HG03521 (cell line): ENCODE measurements around the gene ITGB2.

Source experiments
- ATAC-seq: cut with Tn5 transposase; IDR thresholded peaks from one replicate; pipeline ENCODE4 v1.9.1; 2021; ENCODE audit warnings: mild to moderate bottlenecking, moderate library complexity; ENCODE audit not compliant: unreplicated experiment

ITGB2 gene

DNA sequence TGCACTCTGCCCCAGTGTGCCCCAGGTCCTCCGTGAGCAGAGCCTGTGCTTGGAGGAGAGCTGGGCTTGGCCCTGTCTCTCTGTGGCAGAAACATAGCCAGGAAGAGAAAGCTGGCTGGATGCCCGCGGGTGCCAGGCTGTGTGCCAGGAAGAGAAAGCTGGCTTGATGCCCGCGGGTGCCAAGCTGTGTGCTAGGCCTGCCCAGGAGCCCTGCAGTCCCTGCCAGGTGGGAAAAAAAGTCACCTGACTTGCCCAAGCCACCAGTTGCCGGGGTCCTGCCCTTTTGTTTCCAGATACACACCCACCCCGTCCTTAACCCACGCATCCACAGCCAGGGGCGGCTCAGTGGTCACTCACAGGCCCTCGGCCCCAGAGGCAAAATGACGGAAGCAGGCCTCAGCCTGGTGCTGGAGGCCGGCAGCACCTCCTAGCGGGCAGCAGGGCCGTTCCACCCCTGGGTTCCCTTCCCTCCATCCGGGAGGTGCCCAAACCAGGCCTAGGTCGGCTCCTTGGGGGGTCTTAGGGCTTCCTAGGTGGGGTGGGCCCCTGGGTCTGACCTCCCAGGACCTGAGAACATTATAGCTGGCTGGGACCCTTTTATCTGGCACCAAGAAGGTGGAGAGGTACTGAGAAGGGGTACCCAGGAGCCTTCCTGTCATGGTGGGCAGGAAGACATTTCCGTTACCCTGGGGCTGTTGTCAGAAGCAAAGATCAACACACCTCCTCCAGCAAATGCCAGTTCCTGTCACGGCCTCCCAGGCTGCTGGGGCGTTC lies 9.1 kb downstream of the ITGB2 start:
- ATAC-seq = no peak

DNA sequence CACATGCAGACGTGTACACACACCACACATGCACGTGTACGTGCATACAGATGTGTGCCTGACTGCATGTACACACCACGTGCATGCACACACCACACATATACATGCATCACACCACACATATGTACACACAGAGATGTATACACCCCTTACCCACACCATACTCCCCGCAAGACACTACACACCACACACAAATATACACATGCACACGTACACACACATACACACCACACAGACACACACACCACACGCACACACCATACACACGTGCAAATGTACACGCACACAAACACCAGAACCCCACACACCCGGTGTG lies 9.7 kb downstream of the ITGB2 start:
- ATAC-seq = no peak

DNA sequence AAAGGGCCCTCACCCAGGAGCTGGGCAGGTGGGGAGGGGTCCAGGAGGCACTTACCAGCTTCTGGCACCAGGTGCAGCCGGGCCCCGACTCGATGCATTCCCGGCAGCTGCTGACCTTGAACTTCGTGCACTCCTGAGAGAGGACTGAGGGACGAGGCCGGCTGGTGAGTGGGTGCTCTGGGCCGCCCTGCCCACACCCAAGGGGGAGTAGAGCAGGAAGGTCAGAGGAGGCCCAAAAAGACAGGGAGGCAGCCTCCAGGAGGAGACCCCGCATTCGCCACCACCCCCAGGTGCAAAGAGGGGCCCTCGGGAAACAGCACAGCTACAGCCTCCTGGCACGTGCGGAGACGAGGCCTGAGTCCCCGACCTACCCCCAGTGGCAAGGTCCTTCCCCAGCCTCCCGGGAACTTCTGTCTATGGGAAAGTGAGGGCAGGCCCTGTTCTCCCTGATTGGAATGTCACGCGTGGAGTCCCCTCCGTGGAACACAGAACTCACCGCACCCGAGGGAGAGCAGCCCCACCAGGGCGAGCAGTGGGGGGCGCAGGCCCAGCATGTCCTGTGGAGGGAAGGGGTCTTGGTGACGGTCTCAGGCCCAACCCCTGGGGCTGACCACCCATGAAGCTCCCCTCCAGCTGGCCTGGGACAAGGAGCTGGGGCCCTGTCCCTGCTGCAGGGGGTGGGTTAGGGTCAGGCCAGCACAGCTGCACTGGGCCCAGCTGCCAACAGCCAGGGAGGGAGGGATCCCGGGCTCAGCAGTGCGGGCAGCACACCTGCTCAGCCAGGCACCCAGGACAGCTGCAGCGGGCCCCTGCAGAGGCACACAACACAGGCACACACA lies 10.3 kb downstream of the ITGB2 start:
- ATAC-seq = no peak

DNA sequence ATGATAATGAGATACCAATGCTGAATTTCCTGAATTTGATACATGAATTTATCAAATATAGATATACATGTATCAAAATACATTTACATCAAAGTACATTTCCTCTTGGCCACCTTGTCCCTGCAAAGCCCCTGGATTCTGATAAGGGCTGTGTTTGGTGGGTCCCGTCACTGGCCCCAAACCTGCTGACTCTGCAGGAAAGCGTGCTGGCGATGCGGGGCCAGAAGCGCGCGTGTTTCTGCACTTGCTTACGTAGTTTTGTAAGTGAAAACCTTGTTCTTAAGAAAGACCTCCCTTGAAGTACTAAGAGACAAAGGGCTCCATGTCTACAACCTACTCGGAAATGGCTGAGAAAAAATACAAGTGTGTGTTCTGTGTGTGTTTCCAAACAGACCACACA lies 11.0 kb downstream of the ITGB2 start:
- no peak for ATAC-seq

DNA sequence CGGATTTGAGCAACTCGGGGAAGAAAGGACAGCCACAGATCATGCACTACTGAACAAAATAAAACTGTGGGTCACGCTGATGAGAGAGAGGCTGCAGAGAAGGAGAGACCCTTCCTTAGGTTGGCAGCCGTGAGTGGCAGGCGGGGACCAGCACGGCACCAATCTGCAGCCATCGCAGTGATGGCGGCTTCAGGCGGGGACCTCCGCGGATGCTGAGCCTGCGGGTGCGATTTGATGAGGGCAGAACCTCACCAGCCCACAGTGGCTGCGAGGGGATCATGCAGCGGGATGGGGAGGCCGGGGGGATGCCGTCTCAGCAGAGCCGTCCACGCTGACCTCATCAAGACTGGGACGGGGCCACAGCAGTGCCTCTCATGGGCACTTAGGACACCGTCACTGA lies 11.8 kb downstream of the ITGB2 start:
- no peak for ATAC-seq

DNA sequence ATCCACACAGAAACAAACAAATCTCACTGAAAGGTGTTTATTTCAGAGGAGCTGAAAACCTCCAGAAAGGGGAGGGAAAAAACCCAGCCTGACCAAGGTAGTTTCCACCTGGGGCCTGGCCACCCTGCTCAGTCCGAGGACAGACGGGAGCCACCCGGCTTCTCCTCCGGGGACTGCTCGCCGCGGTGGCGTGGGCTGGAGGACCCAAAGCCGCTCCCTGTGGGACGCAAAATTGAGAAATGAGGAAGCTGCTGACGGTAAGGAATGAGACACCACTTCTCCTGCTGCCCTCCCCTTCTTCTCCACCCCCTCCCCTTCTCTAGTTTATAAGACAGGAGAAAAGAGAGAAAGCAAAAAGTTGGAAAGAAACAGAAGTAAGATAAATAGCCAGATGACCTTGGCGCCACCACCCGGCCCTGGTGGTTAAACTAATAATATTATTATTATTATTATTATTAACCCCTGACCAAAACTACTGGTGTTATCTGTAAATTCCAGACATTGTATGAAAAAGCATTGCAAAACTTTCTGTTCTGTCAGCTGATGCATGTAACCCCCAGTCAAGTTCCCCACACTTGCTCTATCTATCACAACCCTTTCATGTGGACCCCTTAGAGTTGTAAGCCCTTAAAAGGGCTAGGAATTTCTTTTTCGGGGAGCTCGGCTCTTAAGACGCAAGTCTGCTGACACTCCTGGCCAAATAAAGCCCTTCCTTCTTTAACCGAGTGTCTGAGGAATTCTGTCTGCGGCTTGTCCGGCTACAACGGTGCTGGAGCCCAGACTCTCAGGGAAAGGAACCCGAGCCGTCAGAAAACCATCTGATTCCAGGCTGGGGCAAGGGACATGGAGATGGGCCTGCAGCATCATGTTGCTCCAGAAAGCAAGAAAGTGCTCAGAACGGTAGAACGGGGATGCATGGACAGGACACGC lies 12.5 kb downstream of the ITGB2 start:
- ATAC-seq = no peak

DNA sequence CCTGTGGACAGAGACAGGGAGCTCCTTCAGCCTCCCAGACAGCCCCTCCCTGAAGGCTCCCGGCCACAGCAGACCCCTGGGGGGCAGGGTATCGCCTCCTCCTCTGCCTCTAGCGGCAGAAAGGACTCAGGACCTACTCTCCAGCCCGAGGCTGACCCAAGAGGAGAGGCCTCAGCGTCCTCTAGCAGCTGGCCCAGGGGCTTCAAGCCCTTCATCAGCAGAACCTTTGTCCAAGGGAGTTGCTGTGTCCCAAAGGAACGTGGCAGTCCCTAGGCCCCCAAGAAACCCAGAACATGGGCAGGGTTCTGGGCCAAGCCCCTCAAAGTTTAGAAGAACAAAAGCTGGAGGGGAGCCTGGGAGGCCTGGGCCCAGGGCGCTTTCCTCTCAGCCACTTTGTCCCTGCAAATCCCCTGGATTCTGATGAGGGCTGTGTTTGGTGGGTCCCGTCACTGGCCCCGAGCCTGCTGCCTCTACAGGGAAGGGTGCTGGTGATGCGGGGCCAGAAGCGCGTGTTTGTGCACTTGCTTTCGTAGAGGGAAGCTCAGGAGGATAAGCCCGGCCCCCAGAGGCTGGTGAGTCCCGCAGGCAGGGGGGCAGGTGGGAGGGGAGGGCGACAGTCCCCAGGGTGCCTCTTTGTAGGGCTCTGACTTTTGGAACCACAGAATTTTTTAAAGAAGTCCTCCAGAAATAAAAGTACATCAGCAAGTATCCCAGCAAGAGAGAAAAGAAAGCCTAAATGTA lies 13.3 kb downstream of the ITGB2 start:
- no peak for ATAC-seq

DNA sequence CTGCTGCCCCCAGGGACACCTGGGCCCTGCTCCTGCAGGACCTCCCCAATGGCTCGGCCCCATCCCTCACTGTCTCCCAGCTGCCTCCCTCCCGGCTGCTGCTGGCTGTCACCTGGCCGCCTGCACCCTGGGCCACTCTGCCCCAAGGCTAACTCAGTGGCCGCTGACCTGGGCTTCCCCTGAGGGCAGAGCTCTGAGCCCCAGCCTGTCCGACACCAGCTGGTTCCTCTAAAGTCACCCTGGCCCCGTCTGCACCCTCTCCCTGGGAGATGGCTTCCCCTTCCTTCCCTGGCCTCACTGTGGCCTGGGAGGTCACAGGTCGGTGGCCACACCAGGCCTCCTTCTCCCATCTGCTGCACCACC lies 15.0 kb downstream of the ITGB2 start:
- ATAC-seq = no peak

DNA sequence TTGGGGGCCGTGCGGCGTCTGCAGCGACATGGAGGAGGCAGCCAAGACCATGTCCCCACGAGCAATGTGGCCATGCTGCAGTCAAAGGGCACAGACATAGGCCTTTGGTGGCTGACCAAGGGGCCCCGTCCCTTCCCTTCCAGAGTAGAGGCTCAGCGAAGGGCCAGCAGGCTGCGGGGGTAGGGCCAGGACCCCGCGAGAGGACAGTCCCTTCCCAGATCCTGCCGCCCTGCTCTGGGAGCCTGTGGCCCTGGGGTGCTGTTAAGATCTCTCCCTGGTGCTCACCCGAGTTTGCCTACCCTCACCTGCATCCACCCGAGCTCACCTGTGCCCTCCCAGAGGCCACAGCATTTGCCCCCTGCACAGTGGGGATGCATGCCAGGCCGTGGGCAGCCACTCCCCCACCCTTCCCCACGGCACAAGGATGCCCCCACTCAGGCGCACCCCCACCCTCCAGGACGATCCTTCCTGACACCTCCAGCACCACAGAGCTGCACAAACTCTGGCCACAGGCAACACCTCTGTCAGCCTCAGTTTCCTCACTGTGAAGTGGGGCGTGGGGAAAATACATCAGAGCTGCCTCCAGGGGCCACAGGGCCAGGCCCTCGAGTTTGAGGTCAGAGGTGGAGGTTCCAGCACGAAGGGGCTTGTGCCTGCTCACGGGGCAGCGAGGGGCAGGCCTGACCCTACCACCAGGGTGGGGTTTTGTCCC lies 15.5 kb downstream of the ITGB2 start:
- no peak for ATAC-seq

DNA sequence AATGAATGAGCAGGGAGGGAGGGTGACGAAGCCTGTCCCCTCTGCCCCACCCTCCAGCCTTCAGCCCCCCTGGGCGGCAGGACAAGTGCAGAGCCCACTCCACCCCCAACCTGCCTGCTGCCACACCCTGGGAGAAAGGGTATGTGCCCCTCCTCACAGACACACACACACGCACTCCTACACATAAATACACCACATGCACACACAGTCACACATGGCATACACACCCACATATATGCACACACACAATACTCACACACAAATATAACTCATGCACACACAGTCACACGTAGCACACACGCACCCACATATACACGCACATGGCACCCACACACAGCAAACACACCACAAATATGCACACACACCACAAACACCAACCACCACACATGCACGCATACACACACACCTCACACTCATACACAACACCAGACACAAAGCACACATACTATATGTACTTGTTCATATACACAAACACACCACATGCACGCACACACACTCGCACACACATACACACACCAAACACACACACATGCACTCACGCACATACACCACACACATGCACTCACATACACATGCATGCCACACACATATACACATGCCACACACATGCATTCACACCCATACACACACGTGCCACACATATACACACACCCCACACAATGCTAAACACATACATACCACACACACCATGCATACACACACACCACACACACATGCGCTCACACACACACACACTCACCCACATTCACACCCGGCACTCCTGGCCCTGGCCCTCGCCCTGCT lies 16.4 kb downstream of the ITGB2 start:
- ATAC-seq = no peak

DNA sequence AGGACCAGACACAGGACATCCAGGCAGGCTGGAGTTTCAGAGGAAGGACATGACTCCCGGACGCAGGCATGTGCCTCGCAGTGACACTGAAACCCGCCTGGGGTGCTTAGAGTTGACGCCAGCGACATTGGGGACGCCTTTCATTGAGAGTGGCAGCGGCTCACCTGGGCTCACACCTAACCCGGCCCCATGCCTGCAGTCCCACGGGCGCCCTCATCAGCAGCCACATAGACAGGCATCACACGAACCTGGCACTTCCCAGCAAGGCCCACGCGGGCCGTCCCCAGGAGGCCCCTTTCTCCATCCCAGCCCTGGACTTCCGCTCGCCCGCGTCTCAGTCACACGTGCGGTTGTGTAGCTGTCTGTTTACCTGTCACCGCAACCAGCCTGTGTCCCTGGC lies 17.0 kb downstream of the ITGB2 start:
- ATAC-seq = no peak

DNA sequence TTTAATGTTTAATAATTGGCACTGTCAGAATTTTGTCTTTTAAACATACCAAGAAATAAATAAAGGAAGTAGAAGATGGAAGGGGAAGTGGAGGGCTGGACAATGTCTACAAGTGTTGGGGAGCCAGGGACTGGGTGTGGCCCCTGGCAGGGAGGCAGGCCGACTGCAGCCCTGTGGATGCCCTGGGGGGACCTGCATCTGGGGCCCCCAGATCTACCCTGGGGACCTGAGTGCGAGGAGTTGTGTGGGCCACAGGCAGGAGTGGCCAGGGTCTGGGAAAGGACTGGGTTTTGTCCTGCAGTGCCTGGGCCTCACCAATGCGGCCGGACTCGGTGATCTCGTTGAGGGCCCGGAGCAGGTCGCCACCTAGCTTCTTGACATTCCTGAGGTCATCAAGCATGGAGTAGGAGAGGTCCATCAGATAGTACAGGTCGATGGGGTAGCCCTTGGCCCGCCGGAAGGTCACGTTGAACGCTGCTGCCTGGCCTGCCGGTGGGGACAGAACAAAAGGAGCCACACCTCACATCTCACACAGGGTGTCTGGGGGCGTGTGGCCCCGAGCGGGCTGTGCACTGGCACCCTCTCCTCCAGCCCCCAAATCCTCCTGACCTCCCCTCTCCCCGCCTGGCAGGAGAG lies 17.5 kb downstream of the ITGB2 start:
- no peak for ATAC-seq

DNA sequence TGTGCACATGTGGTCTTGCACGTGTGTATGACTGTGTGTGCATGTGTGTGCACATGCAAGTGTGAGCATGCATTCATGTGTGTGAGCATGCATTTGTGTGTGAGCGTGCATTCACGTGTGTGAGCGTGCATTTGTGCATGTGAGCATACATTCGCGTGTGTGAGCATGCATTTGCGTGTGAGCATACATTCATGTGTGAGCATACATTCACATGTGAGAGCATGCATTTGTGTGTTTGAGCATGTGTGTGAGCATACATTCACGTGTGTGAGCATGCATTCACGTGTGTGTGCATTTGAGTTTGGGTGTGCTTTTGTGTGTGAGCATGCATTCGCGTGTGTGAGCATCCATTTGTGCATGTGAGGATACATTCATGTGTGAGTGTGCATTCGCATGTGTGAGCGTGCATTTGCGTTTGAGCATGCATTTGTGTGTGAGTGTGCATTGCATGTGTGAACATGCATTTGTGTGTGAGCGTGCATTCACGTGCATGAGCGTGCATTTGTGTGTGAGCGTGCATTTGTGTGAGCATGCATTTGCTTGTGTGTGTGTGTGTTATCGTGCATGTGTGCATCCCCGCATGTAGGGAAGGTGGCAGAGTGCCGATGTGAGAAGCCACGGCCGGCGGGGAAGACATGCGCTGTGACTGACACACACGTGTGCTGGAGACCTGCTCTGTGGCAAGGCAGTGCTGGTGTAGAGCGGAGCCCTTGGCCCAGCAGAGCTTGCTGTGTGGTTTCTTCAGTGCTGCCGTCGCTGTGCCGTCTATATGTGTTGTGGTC lies 18.2 kb downstream of the ITGB2 start:
- no peak for ATAC-seq

DNA sequence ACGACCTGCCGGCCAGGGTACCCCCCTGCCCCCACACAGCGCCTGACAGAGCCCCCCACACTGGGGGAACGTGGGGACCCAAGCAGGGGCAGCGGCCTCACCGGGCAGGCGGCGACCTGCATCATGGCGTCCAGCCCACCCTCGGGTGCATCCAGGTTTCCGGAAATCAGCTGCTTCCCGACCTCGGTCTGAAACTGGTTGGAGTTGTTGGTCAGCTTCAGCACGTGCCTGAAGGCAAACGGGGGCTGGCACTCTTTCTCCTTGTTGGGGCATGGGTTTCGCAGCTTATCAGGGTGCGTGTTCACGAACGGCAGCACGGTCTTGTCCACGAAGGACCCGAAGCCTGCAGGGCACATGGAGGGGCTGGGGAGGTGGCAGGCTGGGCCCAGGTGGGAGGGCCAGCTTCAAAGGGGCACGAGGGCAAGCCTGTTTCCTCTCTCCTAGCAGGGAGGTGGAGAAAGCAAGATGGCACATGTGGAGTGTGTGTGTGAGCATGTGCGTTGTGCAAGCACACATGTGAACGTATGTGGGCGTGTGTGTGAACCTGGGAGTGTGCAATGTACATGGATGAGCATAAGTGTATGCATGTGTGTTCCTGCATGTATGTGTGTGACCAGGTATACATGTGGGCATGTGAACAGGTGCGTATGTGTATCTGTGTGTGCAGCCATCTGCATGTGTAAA lies 19.2 kb downstream of the ITGB2 start:
- ATAC-seq = no peak

DNA sequence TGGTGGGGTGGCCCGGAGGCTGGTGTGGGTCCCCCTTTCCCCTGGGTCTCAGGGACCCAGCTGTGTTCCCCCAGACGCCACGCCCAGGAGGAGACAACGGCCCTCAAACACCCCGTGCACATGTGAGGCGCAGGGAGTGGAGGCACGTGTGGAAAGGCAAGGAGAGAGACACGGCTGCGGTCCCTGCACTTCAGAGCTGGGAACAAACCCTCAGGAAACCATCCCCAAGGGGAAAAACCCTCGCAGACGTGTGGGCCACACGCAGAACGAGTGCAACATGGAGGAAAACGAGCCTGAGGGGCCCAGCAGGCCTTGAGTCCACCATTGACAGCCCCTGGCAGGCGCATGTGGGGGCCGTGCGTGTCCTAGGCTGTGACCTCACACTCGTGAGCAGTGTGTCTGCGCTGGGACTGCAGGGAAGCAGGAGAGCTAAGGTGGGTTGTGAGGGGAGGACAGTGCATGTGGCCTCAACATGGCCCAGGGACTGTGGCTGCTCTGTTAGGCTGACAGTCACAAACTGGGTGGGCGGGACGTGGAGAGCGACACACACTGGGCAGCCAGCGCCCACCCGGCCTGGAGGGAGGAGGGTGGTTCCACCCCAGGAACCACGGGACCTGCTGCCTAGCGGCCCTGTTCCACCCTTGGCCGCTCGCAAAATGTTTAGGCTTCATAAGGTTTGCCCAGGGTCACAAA lies 20.0 kb downstream of the ITGB2 start:
- ATAC-seq = no peak

DNA sequence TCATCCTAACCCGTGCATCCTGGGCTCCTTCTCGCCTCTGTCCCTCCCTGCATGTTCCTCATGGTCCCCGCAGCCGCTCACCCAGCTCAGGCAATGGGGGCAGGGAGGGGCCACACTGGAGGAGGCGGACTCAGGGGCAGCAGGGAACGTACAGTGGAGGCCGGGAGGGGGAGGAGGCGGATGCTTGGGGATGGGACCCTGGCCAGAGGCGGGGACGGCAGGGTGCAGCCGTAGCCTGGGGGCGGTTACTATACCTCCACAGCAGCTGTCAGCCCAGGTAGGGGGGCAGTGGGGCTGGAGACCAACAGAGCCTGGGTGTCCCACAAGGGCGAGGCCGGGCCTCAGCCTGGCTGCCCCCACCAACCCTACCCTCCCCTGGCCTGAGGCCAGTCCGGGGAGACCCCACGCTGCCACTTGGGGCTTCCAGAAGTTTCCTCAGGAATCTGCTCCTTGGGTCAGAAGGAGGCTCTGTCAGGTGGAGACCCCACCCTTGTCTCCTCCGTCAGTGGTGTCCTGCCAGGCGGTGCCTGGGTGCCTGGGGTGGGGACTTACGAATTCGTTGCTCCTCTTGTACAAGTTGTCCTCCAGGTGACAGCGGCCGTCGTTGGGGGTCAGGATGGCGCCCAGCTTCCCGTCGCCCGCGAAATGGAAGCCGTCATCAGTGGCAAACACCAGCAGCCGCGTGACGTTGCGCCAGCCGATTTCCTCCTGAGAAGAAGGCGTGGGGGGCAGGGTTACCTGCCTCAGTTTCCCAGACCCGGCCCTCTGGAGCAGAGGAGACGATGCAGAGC lies 20.7 kb downstream of the ITGB2 start:
- ATAC-seq = no peak
